ENCODE results near the gene SERGEF.
A peak's percentile ranks its signal among the peaks of the same experiment; 100 is the strongest.

The SERGEF gene

DNA sequence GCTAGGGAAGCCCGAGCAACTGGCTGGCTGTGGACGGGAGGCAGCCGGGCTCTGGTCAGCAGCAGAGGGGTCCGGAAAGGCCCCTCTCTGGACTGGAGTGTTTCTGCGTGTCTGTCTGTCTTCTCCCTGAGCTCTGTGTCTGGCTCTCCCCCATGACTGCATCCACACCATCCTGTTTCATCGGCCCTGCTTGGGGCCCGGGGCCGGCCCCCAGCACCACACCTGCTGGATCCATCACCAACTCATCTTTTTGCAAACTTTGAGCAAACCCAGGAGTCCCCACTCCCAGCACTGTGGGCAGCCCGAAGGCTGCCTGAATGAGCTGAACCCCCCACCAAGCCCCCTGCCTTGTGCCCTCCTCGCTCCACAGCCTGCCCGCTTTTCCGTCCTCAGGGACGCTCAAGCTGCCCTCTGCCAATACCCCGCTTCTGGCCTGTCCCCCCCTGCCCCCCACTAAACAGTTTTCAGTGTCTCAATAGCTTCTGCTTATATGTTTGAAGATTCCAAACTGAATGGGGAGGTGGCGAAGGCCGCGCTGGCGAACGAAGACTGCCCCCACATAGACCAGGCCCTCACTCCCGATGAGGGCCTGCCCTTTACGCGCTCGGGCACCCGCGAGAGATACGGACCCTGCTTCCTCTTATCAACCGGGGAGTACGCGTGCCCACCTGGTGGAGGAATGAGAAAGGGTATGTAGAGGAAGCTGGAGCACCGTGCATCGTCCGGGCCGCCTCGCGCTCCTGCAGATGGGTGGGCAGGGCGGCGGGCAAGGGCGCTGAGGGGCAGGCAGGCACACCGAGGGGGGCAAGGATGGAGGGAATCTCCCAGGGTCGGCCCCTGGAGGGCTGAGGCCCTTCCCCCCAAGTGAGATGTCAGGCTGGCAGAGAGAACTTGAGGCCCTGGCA lies 233.6 kb downstream of the SERGEF start:
- DNase-seq = no peak

- no peak for DNase-seq
These were observed 234.5 kb downstream of the SERGEF start for GRCh38 chr11:17778352-17778751.

DNA sequence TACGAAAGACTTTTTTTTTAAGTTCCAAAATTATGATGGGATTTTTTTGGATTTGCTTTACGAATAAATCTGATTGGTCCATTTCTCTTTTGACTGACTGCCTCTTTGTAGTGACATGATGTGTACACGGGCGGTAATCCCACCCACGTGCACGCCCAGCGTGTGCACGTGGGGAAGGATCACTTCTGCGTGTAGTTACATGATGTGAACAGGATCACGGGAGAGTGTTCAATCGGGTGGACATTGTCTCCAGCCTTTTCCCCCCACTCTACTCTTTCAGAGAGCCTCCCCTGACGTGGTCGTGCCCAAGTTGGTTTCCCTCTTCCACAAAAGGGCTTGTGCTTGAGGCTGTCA lies 235.1 kb downstream of the SERGEF start:
- DNase-seq = no peak

DNA sequence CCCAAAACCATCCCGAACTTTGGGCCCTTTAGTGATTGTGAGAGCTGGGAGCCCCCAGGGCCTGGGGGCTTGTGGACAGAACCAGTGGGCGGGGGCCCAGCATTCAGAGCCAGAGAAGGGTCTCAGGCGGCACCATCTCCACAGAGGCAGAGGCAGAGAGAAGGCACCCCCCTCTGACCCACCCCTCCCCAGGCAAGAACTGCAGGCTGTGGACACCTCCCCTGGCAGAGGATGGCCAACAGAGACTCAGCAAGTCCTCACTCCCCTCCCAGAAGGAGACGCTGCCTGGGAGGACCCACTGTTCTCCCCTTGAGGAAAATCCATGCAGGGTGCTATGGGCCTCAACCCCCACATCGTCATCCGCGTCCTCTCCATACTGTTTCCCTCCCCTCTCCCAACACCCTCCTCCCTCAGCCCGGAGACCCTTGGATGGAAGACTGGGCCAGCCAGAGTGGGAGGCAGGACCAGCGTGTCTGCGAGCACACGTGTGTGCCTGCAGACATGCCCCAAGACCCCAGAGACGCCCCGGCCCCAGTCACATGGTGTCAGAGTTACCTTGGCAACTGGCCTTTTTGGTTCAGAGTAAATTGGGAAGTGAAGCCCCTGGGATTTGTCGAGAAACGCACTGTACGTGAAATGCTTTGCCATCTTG lies 235.6 kb downstream of the SERGEF start:
- DNase-seq = no peak

- no peak for DNase-seq
These were observed 236.5 kb downstream of the SERGEF start for GRCh38 chr11:17776212-17776875.

- no peak for DNase-seq
These were observed 237.2 kb downstream of the SERGEF start for GRCh38 chr11:17775507-17776211.

DNA sequence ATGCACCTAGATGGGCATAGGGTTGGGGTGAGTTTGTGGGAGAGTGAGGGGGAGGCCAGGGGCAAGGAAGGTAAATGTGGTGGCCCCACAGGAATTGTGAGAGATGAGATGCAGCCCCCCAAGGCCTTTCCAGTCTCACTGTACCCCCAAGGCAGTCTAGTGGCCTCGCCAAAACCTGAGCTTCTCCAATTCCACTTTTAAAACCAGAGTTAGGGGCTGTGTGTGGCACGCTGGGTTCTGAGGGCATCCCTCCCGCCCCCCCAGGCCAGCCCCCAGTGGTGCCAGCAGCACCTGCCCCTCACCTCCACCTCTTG lies 237.9 kb downstream of the SERGEF start:
- DNase-seq = no peak

DNA sequence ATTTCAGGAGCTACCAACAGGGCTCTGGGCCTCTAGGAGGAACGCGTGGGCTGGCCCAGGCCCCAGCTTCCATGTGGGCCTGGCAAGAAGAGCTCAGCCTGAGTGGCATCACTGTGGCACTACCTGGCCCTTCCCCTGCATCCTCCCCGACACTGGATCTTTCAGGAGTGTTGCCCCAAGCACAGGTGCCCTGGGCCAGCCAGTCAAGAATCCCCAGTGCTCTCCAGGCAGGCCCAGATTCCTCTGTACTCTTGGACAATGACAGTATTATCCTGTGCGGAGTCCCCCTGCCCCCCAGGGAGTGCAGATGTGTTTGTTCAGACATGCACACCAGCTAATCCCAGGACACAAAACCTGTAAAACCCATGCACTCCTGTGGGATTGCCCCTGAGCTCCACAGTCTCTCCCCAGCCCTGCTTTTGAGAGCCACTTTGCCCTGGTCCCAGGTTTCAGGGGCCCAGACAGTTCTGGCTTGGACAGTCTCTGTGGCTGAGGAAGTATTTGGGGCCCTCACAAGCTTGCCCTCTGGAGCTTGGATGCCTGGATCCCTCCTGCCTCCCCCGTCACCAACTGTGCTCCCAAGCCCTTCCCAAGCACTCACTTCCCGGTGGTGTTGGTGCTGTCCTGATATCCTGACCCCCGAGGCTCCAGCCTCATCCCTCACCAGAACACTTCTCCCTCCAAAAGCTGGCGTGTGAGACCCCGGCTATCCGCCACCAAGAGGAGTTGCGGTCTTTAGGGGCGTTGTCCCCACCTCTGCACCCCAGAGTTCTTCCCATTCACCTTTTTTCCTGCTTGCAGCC lies 238.4 kb downstream of the SERGEF start:
- DNase-seq = no peak

- DNase-seq = no peak
These were observed 239.2 kb downstream of the SERGEF start for GRCh38 chr11:17773674-17774073.

- no peak for DNase-seq
These were observed 239.9 kb downstream of the SERGEF start for GRCh38 chr11:17772704-17773600.

DNA sequence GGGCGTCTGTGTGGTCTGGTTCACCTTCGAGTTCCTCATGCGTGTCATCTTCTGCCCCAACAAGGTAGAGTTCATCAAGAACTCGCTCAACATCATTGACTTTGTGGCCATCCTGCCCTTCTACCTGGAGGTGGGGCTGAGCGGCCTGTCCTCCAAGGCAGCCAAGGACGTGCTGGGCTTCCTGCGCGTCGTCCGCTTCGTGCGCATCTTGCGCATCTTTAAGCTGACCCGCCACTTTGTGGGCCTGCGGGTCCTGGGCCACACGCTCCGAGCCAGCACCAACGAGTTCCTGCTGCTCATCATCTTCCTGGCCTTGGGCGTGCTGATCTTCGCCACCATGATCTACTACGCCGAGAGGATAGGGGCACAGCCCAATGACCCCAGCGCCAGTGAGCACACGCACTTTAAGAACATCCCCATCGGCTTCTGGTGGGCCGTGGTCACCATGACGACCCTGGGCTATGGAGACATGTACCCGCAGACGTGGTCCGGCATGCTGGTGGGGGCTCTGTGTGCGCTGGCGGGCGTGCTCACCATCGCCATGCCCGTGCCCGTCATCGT lies 240.9 kb downstream of the SERGEF start:
- no peak for DNase-seq

DNA sequence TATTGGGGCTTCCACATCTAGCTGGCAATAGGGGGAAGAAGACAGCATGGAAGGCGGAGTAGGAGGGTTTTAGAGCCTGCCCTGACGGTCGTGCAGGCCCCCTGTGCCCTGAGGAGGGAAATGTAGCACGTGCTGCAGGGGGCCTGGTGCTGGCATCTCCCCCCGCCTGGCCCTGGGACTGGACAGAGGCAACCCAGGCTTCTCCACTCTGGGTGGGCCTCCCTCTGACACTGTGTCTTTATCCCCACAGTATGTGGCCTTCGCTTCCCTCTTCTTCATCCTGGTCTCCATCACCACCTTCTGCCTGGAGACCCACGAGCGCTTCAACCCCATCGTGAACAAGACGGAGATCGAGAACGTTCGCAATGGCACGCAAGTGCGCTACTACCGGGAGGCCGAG lies 241.4 kb downstream of the SERGEF start:
- DNase-seq = no peak

DNA sequence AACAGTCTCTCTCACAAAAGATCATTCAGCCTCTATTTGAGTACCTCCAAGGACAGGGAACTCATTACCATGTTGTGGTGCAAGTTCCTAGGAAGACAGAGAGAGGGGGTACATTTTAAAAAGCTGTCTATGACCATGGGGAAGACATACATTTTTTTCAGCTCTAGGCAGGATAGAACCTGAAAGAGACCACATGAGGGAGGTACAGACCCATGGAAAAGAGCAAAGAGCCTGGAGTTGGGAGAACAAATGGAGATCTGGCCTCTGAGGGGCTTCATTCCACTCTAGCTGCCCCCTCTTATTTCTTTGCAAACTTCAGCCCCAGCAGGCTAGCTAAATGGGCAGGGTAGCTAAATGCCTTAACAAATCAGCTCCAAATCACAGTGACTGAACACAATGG lies 241.9 kb downstream of the SERGEF start:
- peak; percentile 14 for DNase-seq

DNA sequence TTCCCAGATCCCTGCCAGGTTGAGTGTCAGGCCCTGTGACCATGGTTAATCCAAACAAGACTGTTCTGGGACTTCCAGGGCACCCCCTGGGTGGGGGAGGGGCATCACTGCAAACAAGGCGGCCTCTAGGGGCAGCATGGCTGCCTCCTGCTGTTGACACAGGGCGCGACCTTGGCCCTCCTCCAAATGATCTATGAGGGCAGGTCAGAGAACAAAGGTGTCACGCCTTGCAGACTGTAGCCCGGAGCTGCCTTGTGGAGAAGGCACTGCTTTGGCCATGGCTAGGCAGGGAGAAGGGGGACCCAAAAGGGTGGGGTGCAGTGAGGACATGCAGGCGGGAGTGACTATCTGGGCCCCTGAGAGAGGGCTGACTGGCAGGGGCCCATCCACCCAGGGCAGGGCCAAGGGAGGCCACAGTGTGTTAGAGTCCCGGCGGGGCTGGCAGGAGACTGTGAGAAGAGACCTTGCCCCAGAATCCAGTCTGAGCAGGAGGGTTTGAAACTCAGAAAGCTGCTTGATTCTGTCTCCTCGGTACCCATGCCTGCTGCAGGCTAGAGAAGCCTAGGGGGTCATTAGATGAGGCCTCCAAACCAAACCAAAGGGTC lies 242.7 kb downstream of the SERGEF start:
- peak; percentile 48 for DNase-seq

DNA sequence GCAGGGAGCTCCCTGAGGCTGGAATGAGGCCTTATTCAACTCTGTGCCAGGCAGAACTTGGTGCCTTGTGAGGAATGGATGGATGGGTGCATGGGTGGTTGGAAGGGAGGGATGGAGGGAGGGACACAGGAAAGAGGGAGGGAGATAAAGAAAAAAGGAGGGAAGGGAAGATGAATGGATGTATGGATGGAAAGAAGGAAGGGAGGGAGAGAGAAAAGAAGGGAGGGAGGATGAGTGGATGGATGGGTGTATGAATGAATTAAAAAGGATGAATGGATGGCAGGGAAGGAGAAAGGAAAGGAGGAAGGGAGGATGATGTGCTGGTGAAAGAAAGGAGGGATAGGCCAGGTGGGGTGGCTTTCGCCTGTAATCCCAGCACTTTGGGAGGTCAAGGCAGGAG lies 243.6 kb downstream of the SERGEF start:
- DNase-seq = no peak

DNA sequence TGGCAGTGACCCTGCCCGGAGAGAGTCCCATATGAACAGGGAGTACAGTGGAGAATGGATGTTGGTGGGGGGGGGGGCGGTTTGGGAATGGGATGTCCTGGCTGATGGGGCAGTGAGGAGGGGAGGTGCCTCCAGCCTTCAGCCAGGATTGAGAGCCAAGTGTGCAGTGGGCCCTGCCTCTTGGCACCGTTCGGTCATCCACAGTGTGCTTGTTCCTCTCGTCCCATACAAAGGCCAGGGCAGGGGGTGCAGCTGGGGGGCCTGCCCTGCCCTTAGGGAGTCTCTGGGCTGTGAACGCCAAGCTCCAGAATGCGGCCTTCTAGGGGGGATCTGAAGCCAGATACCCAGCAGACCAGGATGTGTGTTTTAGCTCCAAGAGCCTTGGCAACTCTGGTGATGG lies 244.3 kb downstream of the SERGEF start:
- no peak for DNase-seq

DNA sequence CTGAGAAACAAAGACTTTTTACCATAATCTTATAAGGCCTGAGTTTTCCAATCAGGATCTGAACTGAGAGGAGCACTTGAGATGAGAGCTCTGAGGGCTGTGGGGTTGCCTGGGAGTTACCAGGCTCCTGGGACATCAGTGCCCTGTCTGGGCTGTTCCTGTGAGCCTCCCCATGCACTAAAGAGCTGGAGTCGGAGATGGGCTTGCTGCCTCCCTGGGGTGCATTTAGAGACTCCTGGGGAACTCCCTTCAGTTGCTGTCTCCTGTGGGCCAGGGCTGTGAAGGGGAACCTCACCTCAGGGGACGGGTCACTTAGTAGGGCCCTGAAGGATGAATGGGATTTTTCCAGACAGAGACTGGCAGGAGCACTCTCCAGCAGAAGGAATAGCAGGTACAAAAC lies 244.9 kb downstream of the SERGEF start:
- DNase-seq = no peak

DNA sequence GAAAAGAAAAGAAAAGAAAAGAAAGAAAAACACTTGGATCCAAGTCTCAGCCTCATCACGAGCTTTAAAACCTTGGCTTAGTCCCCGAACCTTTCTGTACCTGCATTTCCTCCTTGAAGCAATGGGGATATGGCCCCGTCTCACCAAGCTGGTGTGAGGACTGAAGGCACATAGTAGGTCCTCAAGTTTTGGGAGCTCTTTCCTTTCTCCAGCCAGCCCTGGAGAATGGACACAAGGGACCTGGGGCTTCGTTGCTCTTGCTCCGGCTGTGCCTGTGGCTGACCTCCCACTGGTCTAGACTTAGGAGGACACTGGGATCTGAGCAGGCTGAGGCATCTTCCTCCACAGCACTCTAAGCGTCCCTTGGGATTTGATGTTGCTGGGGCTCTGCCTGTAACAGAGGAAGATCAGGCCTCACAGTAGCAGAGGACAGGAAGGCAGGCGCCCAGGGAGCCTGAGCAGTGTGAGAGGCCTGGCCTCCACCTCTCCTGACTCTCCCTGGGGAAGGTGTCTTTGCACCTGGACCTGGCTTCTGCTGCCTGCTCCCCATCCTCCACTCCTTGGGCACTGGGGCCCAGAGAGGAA lies 245.5 kb downstream of the SERGEF start:
- DNase-seq = peak; percentile 72

GRCh38 chr11:17766590-17766989 lies 246.3 kb downstream of the SERGEF start:
- peak; percentile 44 for DNase-seq

DNA sequence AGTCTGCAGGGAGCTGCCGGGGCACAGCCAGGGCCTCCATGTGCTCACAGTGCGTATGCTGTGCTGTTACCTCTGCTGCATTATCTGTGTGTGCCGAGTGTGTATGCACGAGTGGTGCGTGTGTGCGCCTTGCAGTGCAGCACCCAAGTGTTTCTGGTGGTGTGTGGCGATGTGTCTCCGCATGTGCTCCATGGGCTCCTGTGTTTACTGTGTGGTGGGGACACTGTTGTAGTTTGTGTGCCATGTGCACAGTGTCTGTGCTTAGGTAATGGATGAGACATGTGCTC lies 246.8 kb downstream of the SERGEF start:
- peak; percentile 16 for DNase-seq
